Neural cell (in vitro differentiated cells): ENCODE measurements around the gene CACNA1I.

Experiments used
- EP300 ChIP-seq: fragments of 450-650 bp; conservative IDR thresholded peaks from 2 replicates; pipeline ENCODE4 v1.6.1; 2014; ENCODE audit warnings: antibody characterized with exemption, mild to moderate bottlenecking, moderate library complexity; ENCODE audit not compliant: poor library complexity, severe bottlenecking
- EZH2 ChIP-seq: fragments of 200-600, 300-800 bp; shearing (Covaris generic), sonication (generic); IDR thresholded peaks from 2 replicates; pipeline ENCODE4 v1.6.1; 2014; ENCODE audit warnings: antibody characterized with exemption, low read length, borderline replicate concordance, mild to moderate bottlenecking; ENCODE audit not compliant: insufficient read depth, poor library complexity, severe bottlenecking
- MXI1 ChIP-seq: fragments of 450-650 bp; conservative IDR thresholded peaks from 2 replicates; pipeline ENCODE4 v1.6.1; 2014; ENCODE audit warnings: antibody characterized with exemption, mild to moderate bottlenecking; ENCODE audit not compliant: poor library complexity, severe bottlenecking
- POLR2AphosphoS5 ChIP-seq: IDR thresholded peaks from 2 replicates; pipeline ENCODE4 v1.6.1; 2012
- RAD21 ChIP-seq: fragments of 450-650 bp; conservative IDR thresholded peaks from 2 replicates; pipeline ENCODE4 v1.6.1; 2014; ENCODE audit warnings: antibody characterized with exemption, mild to moderate bottlenecking, moderate library complexity
- REST ChIP-seq: IDR thresholded peaks from 2 replicates; pipeline ENCODE4 v1.6.1; 2012; ENCODE audit warnings: borderline replicate concordance
- SMC3 ChIP-seq: fragments of 450-650 bp; conservative IDR thresholded peaks from 2 replicates; pipeline ENCODE4 v1.6.1; 2014; ENCODE audit warnings: antibody characterized with exemption, mild to moderate bottlenecking, moderate library complexity; ENCODE audit not compliant: poor library complexity
- TAF1 ChIP-seq: IDR thresholded peaks from 2 replicates; pipeline ENCODE4 v1.6.1; 2012; ENCODE audit warnings: low read depth
- TF ChIP-seq, protein P1 (sequence below): fragments of 450-650 bp; IDR thresholded peaks from 2 replicates; pipeline ENCODE4 v1.5.1; 2014; ENCODE audit warnings: antibody characterized with exemption, mild to moderate bottlenecking, moderate library complexity; ENCODE audit not compliant: poor library complexity, severe bottlenecking

DNA sequence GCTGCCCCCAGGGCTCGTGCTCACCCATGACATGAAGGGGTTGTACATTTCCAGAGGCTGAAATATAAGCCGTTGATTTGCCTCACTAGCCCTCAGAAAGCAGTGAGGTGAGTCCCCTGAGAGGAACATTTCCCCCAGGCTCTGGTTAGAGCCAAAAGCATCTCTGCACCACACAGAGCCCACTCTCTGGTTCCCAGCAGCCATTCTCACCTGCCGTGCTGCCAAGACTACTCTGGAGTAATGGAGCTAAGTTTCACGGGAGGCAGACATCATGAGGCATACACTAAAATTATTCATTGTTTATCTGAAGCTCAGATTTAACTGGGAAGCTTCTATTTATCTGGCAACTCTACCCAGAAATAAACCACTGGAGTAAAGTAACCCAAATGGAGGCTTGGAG lies 40.8 kb downstream of the CACNA1I start:
- TF ChIP-seq, protein P1, sequence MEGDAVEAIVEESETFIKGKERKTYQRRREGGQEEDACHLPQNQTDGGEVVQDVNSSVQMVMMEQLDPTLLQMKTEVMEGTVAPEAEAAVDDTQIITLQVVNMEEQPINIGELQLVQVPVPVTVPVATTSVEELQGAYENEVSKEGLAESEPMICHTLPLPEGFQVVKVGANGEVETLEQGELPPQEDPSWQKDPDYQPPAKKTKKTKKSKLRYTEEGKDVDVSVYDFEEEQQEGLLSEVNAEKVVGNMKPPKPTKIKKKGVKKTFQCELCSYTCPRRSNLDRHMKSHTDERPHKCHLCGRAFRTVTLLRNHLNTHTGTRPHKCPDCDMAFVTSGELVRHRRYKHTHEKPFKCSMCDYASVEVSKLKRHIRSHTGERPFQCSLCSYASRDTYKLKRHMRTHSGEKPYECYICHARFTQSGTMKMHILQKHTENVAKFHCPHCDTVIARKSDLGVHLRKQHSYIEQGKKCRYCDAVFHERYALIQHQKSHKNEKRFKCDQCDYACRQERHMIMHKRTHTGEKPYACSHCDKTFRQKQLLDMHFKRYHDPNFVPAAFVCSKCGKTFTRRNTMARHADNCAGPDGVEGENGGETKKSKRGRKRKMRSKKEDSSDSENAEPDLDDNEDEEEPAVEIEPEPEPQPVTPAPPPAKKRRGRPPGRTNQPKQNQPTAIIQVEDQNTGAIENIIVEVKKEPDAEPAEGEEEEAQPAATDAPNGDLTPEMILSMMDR: no peak
- TF ChIP-seq EP300 (no peak), POLR2AphosphoS5 (no peak), REST (no peak), EZH2 (no peak), MXI1 (no peak), SMC3 (no peak), TAF1 (no peak), RAD21 (no peak)
